SK-N-SH (cell line): ENCODE results near the gene CNPY4. TPM values are rescaled to one million over a fixed set of nuclear protein-coding genes. Genes with fewer than 3 reads are reported as not detected.
A peak's percentile ranks its signal among the peaks of the same experiment; 100 is the strongest.

Experiments
- CHD2 ChIP-seq: fragments of 150-350 bp; IDR thresholded peaks from 2 replicates; pipeline ENCODE4 v1.6.1; 2018; ENCODE audit warnings: low read length; ENCODE audit not compliant: partially characterized antibody
- ELF1 ChIP-seq: IDR thresholded peaks from 2 replicates; pipeline ENCODE4 v1.4.0; 2012
- EP300 ChIP-seq, 2 experiments: IDR thresholded peaks; 2 replicates each; pipeline versions ENCODE4 v1.4.0 to v1.6.1; 2012; ENCODE audit warnings: borderline replicate concordance in 1 of 2, low read depth in 1 of 2, low read length in 1 of 2
- FOXJ3 ChIP-seq: sonication (generic); formaldehyde crosslinking; IDR thresholded peaks from 2 replicates; pipeline ENCODE4 v1.5.1; 2020; ENCODE audit warnings: mild to moderate bottlenecking, missing genetic modification reagents
- FOXM1 ChIP-seq: IDR thresholded peaks from 2 replicates; pipeline ENCODE4 v1.4.0; 2012; ENCODE audit warnings: low read depth, mild to moderate bottlenecking
- GATA2 ChIP-seq: sonication (generic); formaldehyde crosslinking; IDR thresholded peaks from 2 replicates; pipeline ENCODE4 v1.5.0; 2020; ENCODE audit warnings: mild to moderate bottlenecking, missing genetic modification reagents
- JUND ChIP-seq: IDR thresholded peaks from 2 replicates; pipeline ENCODE4 v1.4.0; 2012
- MEF2A ChIP-seq: IDR thresholded peaks from 2 replicates; pipeline ENCODE4 v1.4.0; 2012; ENCODE audit warnings: low read depth, borderline replicate concordance
- MXI1 ChIP-seq: IDR thresholded peaks from 2 replicates; pipeline ENCODE4 v1.6.1; 2012; ENCODE audit warnings: mild to moderate bottlenecking, low read depth, low read length, improper control_type of control experiment
- NRF1 ChIP-seq: IDR thresholded peaks from 2 replicates; pipeline ENCODE4 v1.6.1; 2012; ENCODE audit warnings: low read depth, mild to moderate bottlenecking, low read length
- RAD21 ChIP-seq: IDR thresholded peaks from 2 replicates; pipeline ENCODE4 v1.6.1; 2012; ENCODE audit warnings: mild to moderate bottlenecking, low read length
- RFX5 ChIP-seq: IDR thresholded peaks from 2 replicates; pipeline ENCODE4 v1.6.1; 2012; ENCODE audit warnings: mild to moderate bottlenecking, improper control_type of control experiment, low read length
- RXRA ChIP-seq: IDR thresholded peaks from 2 replicates; pipeline ENCODE4 v1.4.0; 2012; ENCODE audit warnings: low read depth, mild to moderate bottlenecking, borderline replicate concordance
- SIN3A ChIP-seq: IDR thresholded peaks from 2 replicates; pipeline ENCODE4 v1.6.1; 2012; ENCODE audit warnings: low read depth, mild to moderate bottlenecking, low read length, moderate library complexity, borderline replicate concordance
- SMC3 ChIP-seq: IDR thresholded peaks from 2 replicates; pipeline ENCODE4 v1.6.1; 2012; ENCODE audit warnings: low read depth, low read length, improper control_type of control experiment
- TAF1 ChIP-seq: IDR thresholded peaks from 2 replicates; pipeline ENCODE4 v1.6.1; 2012; ENCODE audit warnings: low read depth, mild to moderate bottlenecking, low read length, moderate library complexity, borderline replicate concordance
- USF2 ChIP-seq: fragments of 150-350 bp; IDR thresholded peaks from 2 replicates; pipeline ENCODE4 v1.6.1; 2017; ENCODE audit warnings: antibody characterized with exemption, low read length, low read depth, borderline replicate concordance
- polyA plus RNA-seq, 3 experiments: library from polyadenylated mRNA; depleted of rRNA; stranded (reverse); fragments of >200 nt; gene quantifications; 2 replicates each; pipeline ENCODE4 v1.2.3, GENCODE V29; 2012
- TF ChIP-seq, protein P1 (sequence below): fragments of 200-600 bp; sonication (generic); IDR thresholded peaks from 2 replicates; pipeline ENCODE4 v1.6.1; 2017; ENCODE audit warnings: antibody characterized with exemption, mild to moderate bottlenecking, moderate library complexity
- TF ChIP-seq, protein P2 (sequence below): IDR thresholded peaks from 2 replicates; pipeline ENCODE4; 2012
- TF ChIP-seq, protein P3 (sequence below): IDR thresholded peaks from 2 replicates; pipeline ENCODE4 v1.6.1; 2012; ENCODE audit warnings: mild to moderate bottlenecking, low read depth, low read length, moderate library complexity
- TF ChIP-seq, protein P4 (sequence below): IDR thresholded peaks from 2 replicates; pipeline ENCODE4 v1.4.0; 2012; ENCODE audit warnings: low read depth

CNPY4 gene
- polyA plus RNA-seq, 1 of the 3 experiments (the other 2 are of a cell fraction), result 52.0 TPM

- TF ChIP-seq, protein P1, sequence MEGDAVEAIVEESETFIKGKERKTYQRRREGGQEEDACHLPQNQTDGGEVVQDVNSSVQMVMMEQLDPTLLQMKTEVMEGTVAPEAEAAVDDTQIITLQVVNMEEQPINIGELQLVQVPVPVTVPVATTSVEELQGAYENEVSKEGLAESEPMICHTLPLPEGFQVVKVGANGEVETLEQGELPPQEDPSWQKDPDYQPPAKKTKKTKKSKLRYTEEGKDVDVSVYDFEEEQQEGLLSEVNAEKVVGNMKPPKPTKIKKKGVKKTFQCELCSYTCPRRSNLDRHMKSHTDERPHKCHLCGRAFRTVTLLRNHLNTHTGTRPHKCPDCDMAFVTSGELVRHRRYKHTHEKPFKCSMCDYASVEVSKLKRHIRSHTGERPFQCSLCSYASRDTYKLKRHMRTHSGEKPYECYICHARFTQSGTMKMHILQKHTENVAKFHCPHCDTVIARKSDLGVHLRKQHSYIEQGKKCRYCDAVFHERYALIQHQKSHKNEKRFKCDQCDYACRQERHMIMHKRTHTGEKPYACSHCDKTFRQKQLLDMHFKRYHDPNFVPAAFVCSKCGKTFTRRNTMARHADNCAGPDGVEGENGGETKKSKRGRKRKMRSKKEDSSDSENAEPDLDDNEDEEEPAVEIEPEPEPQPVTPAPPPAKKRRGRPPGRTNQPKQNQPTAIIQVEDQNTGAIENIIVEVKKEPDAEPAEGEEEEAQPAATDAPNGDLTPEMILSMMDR, result peak; percentile 100
- TF ChIP-seq, protein P2, sequence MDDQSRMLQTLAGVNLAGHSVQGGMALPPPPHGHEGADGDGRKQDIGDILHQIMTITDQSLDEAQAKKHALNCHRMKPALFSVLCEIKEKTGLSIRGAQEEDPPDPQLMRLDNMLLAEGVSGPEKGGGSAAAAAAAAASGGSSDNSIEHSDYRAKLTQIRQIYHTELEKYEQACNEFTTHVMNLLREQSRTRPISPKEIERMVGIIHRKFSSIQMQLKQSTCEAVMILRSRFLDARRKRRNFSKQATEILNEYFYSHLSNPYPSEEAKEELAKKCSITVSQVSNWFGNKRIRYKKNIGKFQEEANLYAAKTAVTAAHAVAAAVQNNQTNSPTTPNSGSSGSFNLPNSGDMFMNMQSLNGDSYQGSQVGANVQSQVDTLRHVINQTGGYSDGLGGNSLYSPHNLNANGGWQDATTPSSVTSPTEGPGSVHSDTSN, result peak; percentile 96
- TF ChIP-seq GATA2 (CRISPR knock-in tag) (no peak), FOXM1 (no peak), SIN3A (peak; percentile 97; the same call in 1 of the 2 replicates), RXRA (no peak), USF2 (peak; percentile 9; the same call in 1 of the 2 replicates), RFX5 (peak; percentile 68; the same call in 1 of the 2 replicates), MXI1 (peak; percentile 97), RAD21 (peak; percentile 85), MEF2A (no peak), FOXJ3 (CRISPR knock-in tag) (peak; percentile 10; the same call in 1 of the 2 replicates), TAF1 (peak; percentile 95; the same call in 1 of the 2 replicates), JUND (peak; percentile 22; the same call in 1 of the 2 replicates), EP300 (IDR thresholded peaks at IDR 0.05; ENCODE audit: borderline replicate concordance in 1 of 2, low read depth in 1 of 2, low read length in 1 of 2) (peak; percentile 30 to 63; a peak in 3 of 4 replicates), NRF1 (no peak), SMC3 (peak; percentile 97), CHD2 (peak; percentile 94), ELF1 (peak; percentile 88)
- TF ChIP-seq, protein P3, sequence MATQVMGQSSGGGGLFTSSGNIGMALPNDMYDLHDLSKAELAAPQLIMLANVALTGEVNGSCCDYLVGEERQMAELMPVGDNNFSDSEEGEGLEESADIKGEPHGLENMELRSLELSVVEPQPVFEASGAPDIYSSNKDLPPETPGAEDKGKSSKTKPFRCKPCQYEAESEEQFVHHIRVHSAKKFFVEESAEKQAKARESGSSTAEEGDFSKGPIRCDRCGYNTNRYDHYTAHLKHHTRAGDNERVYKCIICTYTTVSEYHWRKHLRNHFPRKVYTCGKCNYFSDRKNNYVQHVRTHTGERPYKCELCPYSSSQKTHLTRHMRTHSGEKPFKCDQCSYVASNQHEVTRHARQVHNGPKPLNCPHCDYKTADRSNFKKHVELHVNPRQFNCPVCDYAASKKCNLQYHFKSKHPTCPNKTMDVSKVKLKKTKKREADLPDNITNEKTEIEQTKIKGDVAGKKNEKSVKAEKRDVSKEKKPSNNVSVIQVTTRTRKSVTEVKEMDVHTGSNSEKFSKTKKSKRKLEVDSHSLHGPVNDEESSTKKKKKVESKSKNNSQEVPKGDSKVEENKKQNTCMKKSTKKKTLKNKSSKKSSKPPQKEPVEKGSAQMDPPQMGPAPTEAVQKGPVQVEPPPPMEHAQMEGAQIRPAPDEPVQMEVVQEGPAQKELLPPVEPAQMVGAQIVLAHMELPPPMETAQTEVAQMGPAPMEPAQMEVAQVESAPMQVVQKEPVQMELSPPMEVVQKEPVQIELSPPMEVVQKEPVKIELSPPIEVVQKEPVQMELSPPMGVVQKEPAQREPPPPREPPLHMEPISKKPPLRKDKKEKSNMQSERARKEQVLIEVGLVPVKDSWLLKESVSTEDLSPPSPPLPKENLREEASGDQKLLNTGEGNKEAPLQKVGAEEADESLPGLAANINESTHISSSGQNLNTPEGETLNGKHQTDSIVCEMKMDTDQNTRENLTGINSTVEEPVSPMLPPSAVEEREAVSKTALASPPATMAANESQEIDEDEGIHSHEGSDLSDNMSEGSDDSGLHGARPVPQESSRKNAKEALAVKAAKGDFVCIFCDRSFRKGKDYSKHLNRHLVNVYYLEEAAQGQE, result peak; percentile 76; the same call in 1 of the 2 replicates
- TF ChIP-seq, protein P4, sequence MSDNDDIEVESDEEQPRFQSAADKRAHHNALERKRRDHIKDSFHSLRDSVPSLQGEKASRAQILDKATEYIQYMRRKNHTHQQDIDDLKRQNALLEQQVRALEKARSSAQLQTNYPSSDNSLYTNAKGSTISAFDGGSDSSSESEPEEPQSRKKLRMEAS, result peak; percentile 99
These were observed 37.8 kb upstream of the CNPY4 start, which contains the start of gene ZNF3 (continued) for GRCh38 chr7:100081535-100082102.
